SK-N-SH (cell line): ENCODE measurements around the gene PTEN. TPM values are rescaled to one million over a fixed set of nuclear protein-coding genes. Genes with fewer than 3 reads are reported as not detected.

Source experiments
- CTCF ChIA-PET: fragments of 300-600, 350-600 bp; formaldehyde crosslinking; extraction: SDS; loops from one replicate; lab custom pipeline; 2021; lab: Yijun Ruan, JAX
- POLR2A ChIA-PET: fragments of 350-600 bp; sonication (Branson Sonifier 250); formaldehyde crosslinking; extraction: SDS; loops from one replicate; lab custom pipeline; 2020; ENCODE audit warnings: antibody characterized with exemption, inconsistent platforms; lab: Yijun Ruan, JAX
- DNase-seq: peaks from one replicate; pipeline ENCODE4 v3.0.0; 2012
- H2AFZ ChIP-seq: fragments of 200-600 bp; sonication (generic); 2 replicates; pipeline ENCODE4 v1.8.1; 2016; ENCODE audit warnings: antibody characterized with exemption, mild to moderate bottlenecking, low read depth
- H3F3A ChIP-seq: fragments of 200-600 bp; sonication (generic); replicated peaks from 2 replicates; pipeline ENCODE3; 2016; ENCODE audit warnings: antibody characterized with exemption, mild to moderate bottlenecking; ENCODE audit not compliant: insufficient read depth
- H3K27ac ChIP-seq, 2 experiments: fragments of 200-500 bp in 1 of 2; fragments of 200-600 bp in 1 of 2; sonication (Bioruptor generic) in 1 of 2; sonication (generic), shearing (Covaris generic) in 1 of 2; 2 replicates each; pipeline versions ENCODE4 v1.5.1 to v1.6.1; 2014 to 2016; ENCODE audit warnings: low read depth in 2 of 2, inconsistent platforms in 1 of 2, low read length in 1 of 2, mild to moderate bottlenecking in 1 of 2, mixed read lengths in 1 of 2
- H3K27me3 ChIP-seq: fragments of 200-600 bp; sonication (generic), shearing (Covaris generic); 2 replicates; pipeline ENCODE4 v1.6.1; 2016; ENCODE audit warnings: mixed run types; ENCODE audit not compliant: insufficient read depth
- H3K36me3 ChIP-seq, 2 experiments: fragments of 200-500 bp in 1 of 2; fragments of 200-600 bp in 1 of 2; sonication (Bioruptor generic) in 1 of 2; sonication (generic) in 1 of 2; replicated peaks in 1 of 2; 2 replicates each; pipeline versions ENCODE3 to v1.5.1; 2014 to 2016; ENCODE audit warnings: low read length in 1 of 2, mild to moderate bottlenecking in 1 of 2; ENCODE audit not compliant: insufficient read depth in 2 of 2, control insufficient read depth in 1 of 2
- H3K4me1 ChIP-seq, 2 experiments: fragments of 200-500 bp in 1 of 2; fragments of 200-600 bp in 1 of 2; sonication (Bioruptor generic) in 1 of 2; sonication (generic), shearing (Covaris generic) in 1 of 2; 2 replicates each; pipeline versions ENCODE4 v1.5.1 to v1.6.1; 2014 to 2016; ENCODE audit warnings: low read depth in 1 of 2, low read length in 1 of 2, mixed run types in 1 of 2; ENCODE audit not compliant: insufficient read depth in 2 of 2, control insufficient read depth in 1 of 2
- H3K4me2 ChIP-seq: fragments of 200-600 bp; sonication (generic), shearing (Covaris generic); 2 replicates; pipeline ENCODE4 v1.6.1; 2017; ENCODE audit warnings: mixed run types
- H3K4me3 ChIP-seq, 2 experiments: fragments of 200-500 bp in 1 of 2; fragments of 200-600 bp in 1 of 2; sonication (Bioruptor generic) in 1 of 2; sonication (generic), shearing (Covaris generic) in 1 of 2; 2 replicates each; pipeline versions ENCODE4 v1.5.1 to v1.8.1; 2014 to 2016; ENCODE audit warnings: low read depth in 2 of 2, inconsistent platforms in 1 of 2, low read length in 1 of 2, mild to moderate bottlenecking in 1 of 2, mixed read lengths in 1 of 2, moderate library complexity in 1 of 2
- H3K79me2 ChIP-seq: fragments of 200-600 bp; sonication (generic); 2 replicates; pipeline ENCODE4 v1.8.1; 2017; ENCODE audit warnings: mild to moderate bottlenecking; ENCODE audit not compliant: insufficient read depth
- H3K9ac ChIP-seq: fragments of 200-600 bp; sonication (generic); 2 replicates; pipeline ENCODE4 v1.6.1; 2017; ENCODE audit warnings: mixed run types
- H3K9me2 ChIP-seq: fragments of 200-600 bp; sonication (generic); 2 replicates; pipeline ENCODE4 v1.6.1; 2017; ENCODE audit warnings: mixed run types
- H3K9me3 ChIP-seq: fragments of 200-600 bp; sonication (generic); 2 replicates; pipeline ENCODE4 v1.6.1; 2017; ENCODE audit warnings: mixed run types, mild to moderate bottlenecking, moderate library complexity
- H4K20me1 ChIP-seq: fragments of 200-600 bp; sonication (generic); 2 replicates; pipeline ENCODE4 v1.6.1; 2017; ENCODE audit warnings: mild to moderate bottlenecking, mixed run types; ENCODE audit not compliant: insufficient read depth
- EZH2phosphoT487 ChIP-seq: fragments of 200-600 bp; sonication (generic); IDR thresholded peaks from 2 replicates; pipeline ENCODE4 v1.6.1; 2017; ENCODE audit warnings: low read depth, mixed run types, mild to moderate bottlenecking, antibody characterized with exemption, moderate library complexity, borderline replicate concordance
- FOXJ3 ChIP-seq: sonication (generic); formaldehyde crosslinking; IDR thresholded peaks from 2 replicates; pipeline ENCODE4 v1.5.1; 2020; ENCODE audit warnings: mild to moderate bottlenecking, missing genetic modification reagents
- FOXM1 ChIP-seq: IDR thresholded peaks from 2 replicates; pipeline ENCODE4 v1.4.0; 2012; ENCODE audit warnings: low read depth, mild to moderate bottlenecking
- GABPA ChIP-seq: IDR thresholded peaks from 2 replicates; pipeline ENCODE4 v1.4.0; 2012; ENCODE audit warnings: low read depth, mild to moderate bottlenecking
- JUND ChIP-seq: IDR thresholded peaks from 2 replicates; pipeline ENCODE4 v1.4.0; 2012
- NFIC ChIP-seq: IDR thresholded peaks from 2 replicates; pipeline ENCODE4 v1.4.0; 2012; ENCODE audit warnings: borderline replicate concordance
- POLR2AphosphoS5 ChIP-seq: IDR thresholded peaks from 2 replicates; pipeline ENCODE4 v1.6.1; 2012; ENCODE audit warnings: low read depth, low read length
- RCOR1 ChIP-seq: fragments of 150-350 bp; IDR thresholded peaks from 2 replicates; pipeline ENCODE4 v1.6.1; 2017; ENCODE audit warnings: antibody characterized with exemption, low read length
- SIN3A ChIP-seq: IDR thresholded peaks from 2 replicates; pipeline ENCODE4 v1.6.1; 2012; ENCODE audit warnings: low read depth, mild to moderate bottlenecking, low read length, moderate library complexity, borderline replicate concordance
- TAF1 ChIP-seq: IDR thresholded peaks from 2 replicates; pipeline ENCODE4 v1.6.1; 2012; ENCODE audit warnings: low read depth, mild to moderate bottlenecking, low read length, moderate library complexity, borderline replicate concordance
- YY1 ChIP-seq: IDR thresholded peaks from 2 replicates; pipeline ENCODE4 v1.4.0; 2012; ENCODE audit warnings: low read depth, mild to moderate bottlenecking
- WGBS: methylation state at CpG from one replicate; pipeline ENCODE4 v1.1.6; 2017; ENCODE audit warnings: low lambda C conversion rate; 5-methylcytosine and 5-hydroxymethylcytosine counted together
- polyA plus RNA-seq, 3 experiments: library from polyadenylated mRNA; depleted of rRNA; stranded (reverse); fragments of >200 nt; gene quantifications; 2 replicates each; pipeline ENCODE4 v1.2.3, GENCODE V29; 2012
- TF ChIP-seq, protein P1 (sequence below): fragments of 150-350 bp; IDR thresholded peaks from 2 replicates; pipeline ENCODE4 v1.6.1; 2017; ENCODE audit warnings: antibody characterized with exemption, low read length, low read depth, borderline replicate concordance
- TF ChIP-seq, protein P2 (sequence below): IDR thresholded peaks from 2 replicates; pipeline ENCODE4 v1.4.0; 2012; ENCODE audit warnings: low read depth, borderline replicate concordance
- TF ChIP-seq, protein P3 (sequence below): fragments of 150-350 bp; IDR thresholded peaks from 2 replicates; pipeline ENCODE4 v1.6.1; 2016; ENCODE audit warnings: mild to moderate bottlenecking, low read depth, low read length
- TF ChIP-seq, protein P4 (sequence below): IDR thresholded peaks from 2 replicates; pipeline ENCODE4 v1.4.0; 2012; ENCODE audit warnings: low read depth, borderline replicate concordance

The PTEN gene
- polyA plus RNA-seq, 1 of the 3 experiments (the other 2 are of a cell fraction) = 12.8 TPM

DNA sequence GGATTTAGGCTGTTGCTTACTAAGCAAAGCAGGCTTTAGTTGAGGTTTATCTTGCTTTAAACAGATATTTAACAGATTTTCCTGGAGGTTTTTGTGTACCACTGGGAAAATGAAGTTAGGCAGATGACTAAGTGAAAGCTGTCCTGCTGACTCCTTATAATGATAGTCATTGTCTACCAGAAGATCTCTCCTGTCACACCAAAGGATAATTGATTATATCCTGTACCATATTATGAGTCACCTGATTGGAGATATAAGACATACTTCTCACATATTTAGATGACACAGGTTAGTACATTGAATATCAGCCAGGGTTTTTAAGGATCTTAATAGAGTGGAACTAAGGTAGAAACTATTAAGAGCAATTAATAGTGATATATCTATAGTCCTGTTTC lies 68.4 kb downstream of the PTEN start (continued):
- TF ChIP-seq, protein P1, sequence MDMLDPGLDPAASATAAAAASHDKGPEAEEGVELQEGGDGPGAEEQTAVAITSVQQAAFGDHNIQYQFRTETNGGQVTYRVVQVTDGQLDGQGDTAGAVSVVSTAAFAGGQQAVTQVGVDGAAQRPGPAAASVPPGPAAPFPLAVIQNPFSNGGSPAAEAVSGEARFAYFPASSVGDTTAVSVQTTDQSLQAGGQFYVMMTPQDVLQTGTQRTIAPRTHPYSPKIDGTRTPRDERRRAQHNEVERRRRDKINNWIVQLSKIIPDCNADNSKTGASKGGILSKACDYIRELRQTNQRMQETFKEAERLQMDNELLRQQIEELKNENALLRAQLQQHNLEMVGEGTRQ = no peak
- TF ChIP-seq POLR2AphosphoS5 (peak; percentile 77; the same call in 1 of the 2 replicates), EZH2phosphoT487 (no peak), YY1 (0 out of 2 replicates have a peak, but pooled peaks have one; percentile 20), NFIC (peak; percentile 56), FOXM1 (peak; percentile 64; the same call in 1 of the 2 replicates), SIN3A (no peak), GABPA (no peak), TAF1 (no peak), RCOR1 (no peak), JUND (peak; percentile 92)
- TF ChIP-seq, protein P2, sequence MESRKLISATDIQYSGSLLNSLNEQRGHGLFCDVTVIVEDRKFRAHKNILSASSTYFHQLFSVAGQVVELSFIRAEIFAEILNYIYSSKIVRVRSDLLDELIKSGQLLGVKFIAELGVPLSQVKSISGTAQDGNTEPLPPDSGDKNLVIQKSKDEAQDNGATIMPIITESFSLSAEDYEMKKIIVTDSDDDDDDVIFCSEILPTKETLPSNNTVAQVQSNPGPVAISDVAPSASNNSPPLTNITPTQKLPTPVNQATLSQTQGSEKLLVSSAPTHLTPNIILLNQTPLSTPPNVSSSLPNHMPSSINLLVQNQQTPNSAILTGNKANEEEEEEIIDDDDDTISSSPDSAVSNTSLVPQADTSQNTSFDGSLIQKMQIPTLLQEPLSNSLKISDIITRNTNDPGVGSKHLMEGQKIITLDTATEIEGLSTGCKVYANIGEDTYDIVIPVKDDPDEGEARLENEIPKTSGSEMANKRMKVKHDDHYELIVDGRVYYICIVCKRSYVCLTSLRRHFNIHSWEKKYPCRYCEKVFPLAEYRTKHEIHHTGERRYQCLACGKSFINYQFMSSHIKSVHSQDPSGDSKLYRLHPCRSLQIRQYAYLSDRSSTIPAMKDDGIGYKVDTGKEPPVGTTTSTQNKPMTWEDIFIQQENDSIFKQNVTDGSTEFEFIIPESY = no peak
- TF ChIP-seq, protein P3, sequence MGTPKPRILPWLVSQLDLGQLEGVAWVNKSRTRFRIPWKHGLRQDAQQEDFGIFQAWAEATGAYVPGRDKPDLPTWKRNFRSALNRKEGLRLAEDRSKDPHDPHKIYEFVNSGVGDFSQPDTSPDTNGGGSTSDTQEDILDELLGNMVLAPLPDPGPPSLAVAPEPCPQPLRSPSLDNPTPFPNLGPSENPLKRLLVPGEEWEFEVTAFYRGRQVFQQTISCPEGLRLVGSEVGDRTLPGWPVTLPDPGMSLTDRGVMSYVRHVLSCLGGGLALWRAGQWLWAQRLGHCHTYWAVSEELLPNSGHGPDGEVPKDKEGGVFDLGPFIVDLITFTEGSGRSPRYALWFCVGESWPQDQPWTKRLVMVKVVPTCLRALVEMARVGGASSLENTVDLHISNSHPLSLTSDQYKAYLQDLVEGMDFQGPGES = no peak
- TF ChIP-seq, protein P4, sequence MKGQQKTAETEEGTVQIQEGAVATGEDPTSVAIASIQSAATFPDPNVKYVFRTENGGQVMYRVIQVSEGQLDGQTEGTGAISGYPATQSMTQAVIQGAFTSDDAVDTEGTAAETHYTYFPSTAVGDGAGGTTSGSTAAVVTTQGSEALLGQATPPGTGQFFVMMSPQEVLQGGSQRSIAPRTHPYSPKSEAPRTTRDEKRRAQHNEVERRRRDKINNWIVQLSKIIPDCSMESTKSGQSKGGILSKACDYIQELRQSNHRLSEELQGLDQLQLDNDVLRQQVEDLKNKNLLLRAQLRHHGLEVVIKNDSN = no peak

DNA sequence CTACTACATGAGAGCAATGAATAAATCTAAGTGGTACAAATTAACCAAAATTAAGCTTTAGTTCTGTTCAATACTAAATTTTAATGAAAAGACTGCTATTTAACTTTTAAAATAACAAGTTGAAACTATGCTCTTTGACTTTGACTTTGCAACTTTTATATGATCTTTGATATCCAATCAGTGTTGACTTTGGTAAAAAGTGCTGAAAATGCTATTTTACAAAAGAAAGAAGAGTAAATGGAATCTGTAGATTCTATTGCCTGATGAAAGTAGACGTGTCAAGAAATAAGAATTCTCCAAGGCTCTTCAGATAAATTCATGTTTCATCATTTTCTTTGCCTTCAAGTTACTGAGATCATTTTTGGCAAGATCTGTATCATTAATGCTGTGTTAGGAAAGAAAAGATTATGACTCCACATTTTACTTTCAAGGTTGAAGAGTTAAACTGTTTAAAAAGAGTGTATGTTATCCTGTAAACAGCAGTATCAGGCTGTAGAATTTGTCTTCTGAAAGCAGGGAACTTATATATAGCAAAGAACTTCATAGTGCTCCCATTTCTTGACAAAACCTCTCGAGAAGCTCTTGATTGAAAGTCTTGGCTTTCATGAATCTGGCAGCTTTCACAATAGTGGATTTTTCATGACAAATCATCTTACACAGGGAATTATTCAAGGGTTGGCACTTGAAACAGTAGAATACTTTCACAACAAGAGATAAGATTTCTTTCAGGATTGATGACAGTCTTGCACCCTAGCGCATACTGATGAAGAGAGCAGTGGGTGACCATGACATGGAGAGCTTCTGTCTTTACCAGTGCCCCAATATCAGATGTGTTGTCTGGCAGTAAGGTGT lies 72.1 kb downstream of the PTEN start:
- H4K20me1 ChIP-seq = peaks cover 16% of the 10 kb centered on the region; the same call in 1 of the 2 replicates
- no peaks in the 10 kb centered on the region for H3K27me3 ChIP-seq
- H2AFZ ChIP-seq = no peak overlapping the region
- DNase-seq = no peak
- no peak overlapping the region for H3K4me2 ChIP-seq
- peak overlapping the region in 1 of 2 experiments; percentile 22; a peak in 1 of 4 replicates for H3K27ac ChIP-seq
- H3K9ac ChIP-seq = no peak overlapping the region
- TF ChIP-seq FOXJ3 (CRISPR knock-in tag) (no peak), FOXM1 (no peak)
- TF ChIP-seq, protein P1 = no peak
- peaks cover 6 to 36% of the 10 kb centered on the region in 2 experiments; a peak in 2 of 4 replicates for H3K4me1 ChIP-seq
- H3F3A ChIP-seq = peaks cover 35% of the 10 kb centered on the region
- ChIA-PET CTCF (no interaction called here), POLR2A (no interaction called here)
- no peak overlapping the region for H3K4me3 ChIP-seq
- H3K36me3 ChIP-seq = peaks cover 20 to 32% of the 10 kb centered on the region in 2 experiments
- 88% methylated on average over 3 of the region's 3 CpGs for WGBS
- H3K9me2 ChIP-seq = no peaks in the 10 kb centered on the region
- peaks cover 65% of the 10 kb centered on the region for H3K79me2 ChIP-seq
- H3K9me3 ChIP-seq = no peaks in the 10 kb centered on the region
